GM23248 (cell line): Measurements from ENCODE around the gene MZT2A. TPM values are rescaled to one million over a fixed set of nuclear protein-coding genes. Genes with fewer than 3 reads are reported as not detected.
"Not testable (repeated sequence)": the region's sequence is repeated elsewhere in the genome, so short reads cannot be mapped to it uniquely, and the experiment has no call there.

Experiments used
- DNase-seq: peaks from one replicate; pipeline ENCODE4 v3.0.0-alpha.2; 2015
- H2AFZ ChIP-seq: fragments of 200-600 bp; sonication (generic); 2 replicates; pipeline ENCODE4 v1.6.1; 2016; ENCODE audit warnings: antibody characterized with exemption
- H3F3A ChIP-seq: fragments of 200-600 bp; sonication (generic); 2 replicates; pipeline ENCODE4 v1.6.1; 2016; ENCODE audit warnings: mild to moderate bottlenecking, antibody characterized with exemption, mixed run types; ENCODE audit not compliant: insufficient read depth
- H3K27ac ChIP-seq: fragments of 200-600 bp; sonication (generic); 2 replicates; pipeline ENCODE4 v1.5.1; 2016; ENCODE audit warnings: mild to moderate bottlenecking
- H3K27me3 ChIP-seq: fragments of 200-600 bp; sonication (generic); replicated peaks from 2 replicates; pipeline ENCODE4 v1.6.1; 2016; ENCODE audit warnings: mild to moderate bottlenecking; ENCODE audit not compliant: insufficient read depth
- H3K36me3 ChIP-seq: fragments of 200-600 bp; sonication (generic); 2 replicates; pipeline ENCODE4 v1.6.1; 2016; ENCODE audit warnings: low read depth, mild to moderate bottlenecking
- H3K4me1 ChIP-seq: fragments of 200-600 bp; sonication (generic); 2 replicates; pipeline ENCODE4 v1.6.1; 2016; ENCODE audit warnings: mild to moderate bottlenecking; ENCODE audit not compliant: insufficient read depth
- H3K4me2 ChIP-seq: fragments of 200-600 bp; sonication (generic); one replicate; pipeline ENCODE4 v1.6.1; 2016; ENCODE audit warnings: mild to moderate bottlenecking; ENCODE audit not compliant: unreplicated experiment
- H3K4me3 ChIP-seq: fragments of 200-600 bp; sonication (generic); 2 replicates; pipeline ENCODE4 v1.5.1; 2016; ENCODE audit warnings: mild to moderate bottlenecking
- H3K79me2 ChIP-seq: fragments of 200-600 bp; sonication (generic); 2 replicates; pipeline ENCODE4 v1.6.1; 2016; ENCODE audit warnings: mild to moderate bottlenecking; ENCODE audit not compliant: insufficient read depth
- H3K9ac ChIP-seq: fragments of 200-600 bp; sonication (generic); 2 replicates; pipeline ENCODE4 v1.6.1; 2016; ENCODE audit warnings: mild to moderate bottlenecking
- H3K9me2 ChIP-seq: fragments of 200-600 bp; sonication (generic); 2 replicates; pipeline ENCODE4 v1.6.1; 2016; ENCODE audit warnings: mixed run types, mild to moderate bottlenecking, moderate library complexity; ENCODE audit not compliant: insufficient read depth
- H3K9me3 ChIP-seq: fragments of 200-600 bp; sonication (generic); one replicate; pipeline ENCODE4 v1.6.1; 2017; ENCODE audit warnings: low read depth
- H4K20me1 ChIP-seq: fragments of 200-600 bp; sonication (generic); 2 replicates; pipeline ENCODE4 v1.6.0; 2016; ENCODE audit not compliant: insufficient read depth
- EZH2 ChIP-seq: fragments of 200-600 bp; sonication (generic); IDR thresholded peaks from 2 replicates; pipeline ENCODE4 v1.6.1; 2018; ENCODE audit warnings: antibody characterized with exemption, mild to moderate bottlenecking; ENCODE audit not compliant: insufficient read depth, poor library complexity, severe bottlenecking
- EZH2phosphoT487 ChIP-seq: fragments of 200-600 bp; sonication (generic); IDR thresholded peaks from 2 replicates; pipeline ENCODE4 v1.6.1; 2018; ENCODE audit warnings: antibody characterized with exemption, moderate library complexity, mild to moderate bottlenecking, low read depth; ENCODE audit not compliant: insufficient read depth
- WGBS, 2 experiments: methylation state at CpG; one replicate each; pipeline ENCODE4 v1.1.6; 2015 to 2017; ENCODE audit warnings: low lambda C conversion rate in 2 of 2, low coverage in 1 of 2; ENCODE audit errors: missing lambda C conversion rate in 2 of 2; 5-methylcytosine and 5-hydroxymethylcytosine counted together
- in situ Hi-C: fragments of 300-500 bp; cut with MboI; formaldehyde crosslinking; loops from 2 replicates; pipeline ENCODE4 v1.15.0; 2020
- microRNA-seq: library from miRNA; unstranded; fragments of <30 nt; microRNA quantifications from one replicate; pipeline ENCODE4, GENCODE V29; 2016; ENCODE audit warnings: borderline number of aligned reads
- polyA plus RNA-seq: library from polyadenylated mRNA; unstranded; fragments of >200 nt; fragmentation: Nextera tagmentation; extraction: Ambion mirVana; gene quantifications from 2 replicates; pipeline ENCODE4 v1.2.1, GENCODE V29; 2016
- total RNA-seq: library from RNA; depleted of rRNA; stranded (reverse); fragments of >200 nt; shearing (Covaris generic); gene quantifications from 2 replicates; pipeline ENCODE4 v1.2.3, GENCODE V29; 2014; rRNA removed

MZT2A gene
- total and polyA plus RNA-seq, 2 experiments from 2014 or later = 41.4 to 88.8 TPM

- Histone ChIP-seq H3K4me2 (no peak overlapping the region), H2AFZ (no peak overlapping the region), H4K20me1 (no peaks in the 10 kb centered on the region), H3K27ac (no peak overlapping the region), H3K4me1 (no peaks in the 10 kb centered on the region), H3K36me3 (no peaks in the 10 kb centered on the region), H3K79me2 (no peaks in the 10 kb centered on the region), H3K4me3 (no peak overlapping the region), H3K9me3 (no peaks in the 10 kb centered on the region), H3F3A (no peaks in the 10 kb centered on the region), H3K27me3 (no peaks in the 10 kb centered on the region), H3K9ac (no peak overlapping the region), H3K9me2 (no peaks in the 10 kb centered on the region)
- in situ Hi-C loops = no loop called here
- WGBS, 2 experiments = 67 to 78% methylated on average over 3 to 19 of the region's 19 CpGs
- TF ChIP-seq EZH2 (no peak), EZH2phosphoT487 (no peak)
- no peak for DNase-seq
Measured at GRCh38 chr2:131445896-131446295, 46.3 kb downstream of the MZT2A start.

GRCh38 chr2:131445515-131445797 lies 46.7 kb downstream of the MZT2A start:
- not testable (repeated sequence) for H3K4me2 ChIP-seq, H3K27ac ChIP-seq
- WGBS, 2 experiments = 91% methylated on average over 21 of the region's 21 CpGs; no CpG with 5 or more reads in 1 of the 2 experiments

GRCh38 chr2:131444736-131445514 lies 47.3 kb downstream of the MZT2A start:
- H3K4me1 ChIP-seq, H3K27ac ChIP-seq, DNase-seq, H2AFZ ChIP-seq, H3K27me3 ChIP-seq, H3K4me3 ChIP-seq, H3K9ac ChIP-seq, H3F3A ChIP-seq, H3K4me2 ChIP-seq, in situ Hi-C loops, H3K79me2 ChIP-seq, H4K20me1 ChIP-seq, H3K9me2 ChIP-seq, H3K9me3 ChIP-seq, H3K36me3 ChIP-seq: not testable (repeated sequence)
- WGBS, 2 experiments = 71 to 94% methylated on average over 24 to 66 of the region's 90 CpGs

More at GRCh38 chr2:131445515-131445797, 46.7 kb downstream of the MZT2A start:
- in situ Hi-C loops, H2AFZ ChIP-seq, H3K79me2 ChIP-seq, H3K27me3 ChIP-seq, H3F3A ChIP-seq, H3K9me3 ChIP-seq, H3K36me3 ChIP-seq, DNase-seq, H3K9me2 ChIP-seq, H4K20me1 ChIP-seq, H3K4me1 ChIP-seq, H3K4me3 ChIP-seq, H3K9ac ChIP-seq: not testable (repeated sequence)

- DNase-seq, H3K4me3 ChIP-seq, H4K20me1 ChIP-seq, H3K4me1 ChIP-seq, H3K36me3 ChIP-seq, H2AFZ ChIP-seq, H3K4me2 ChIP-seq, H3K9me3 ChIP-seq, H3K27ac ChIP-seq, H3K27me3 ChIP-seq, H3K79me2 ChIP-seq, H3K9ac ChIP-seq, H3K9me2 ChIP-seq, in situ Hi-C loops, H3F3A ChIP-seq: not testable (repeated sequence)
- 52 to 53% methylated on average over 7 of the region's 7 CpGs for WGBS, 2 experiments
Measured at GRCh38 chr2:131440742-131441468, 51.3 kb downstream of the MZT2A start.

Small RNA genes within 50 kb of the gene (microRNA-seq; reads per million reads assigned to microRNA genes)
- gene MIR4784 = not detected

Other genes with a start within 250 kb of the MZT2A start
- gene RAB6D, start 128.2 kb downstream of the MZT2A start, total RNA-seq = not detected in 2 replicates
- gene RAB6D, start 128.2 kb downstream of the MZT2A start, polyA plus RNA-seq = 0.15 and 0.27 TPM in 2 replicates
- not detected in 2 replicates for gene TUBA3D, start 16.3 kb downstream of the MZT2A start, total RNA-seq
- not detected in 2 replicates for gene TUBA3D, start 16.3 kb downstream of the MZT2A start, polyA plus RNA-seq
- gene CCDC74A, start 35.5 kb upstream of the MZT2A start, total RNA-seq = 11.5 and 15.0 TPM in 2 replicates
- gene CCDC74A, start 35.5 kb upstream of the MZT2A start, polyA plus RNA-seq = 10.8 and 11.3 TPM in 2 replicates